Measurements from ENCODE around the gene SPEF2. TPM values are rescaled to one million over a fixed set of nuclear protein-coding genes. Genes with fewer than 3 reads are reported as not detected.
"Not testable (repeated sequence)": the region's sequence is repeated elsewhere in the genome, so short reads cannot be mapped to it uniquely, and the experiment has no call there.

Gene SPEF2
- total and polyA plus RNA-seq, 2 experiments from 2014 or later: 5.1 TPM

GRCh38 chr5:35842856-35843255 is 225.2 kb downstream of the SPEF2 start:
- Histone ChIP-seq H3K27ac (no peak overlapping the region), H3K4me3 (no peak overlapping the region), H3K4me1 (ENCODE audit: insufficient read depth) (no peaks in the 10 kb centered on the region), H3K9me2 (replicated peaks; ENCODE audit: insufficient read depth) (no peaks in the 10 kb centered on the region), H3K36me3 (replicated peaks; ENCODE audit: insufficient read depth, low read depth) (no peaks in the 10 kb centered on the region), H3K27me3 (no peaks in the 10 kb centered on the region), H4K20me1 (ENCODE audit: insufficient read depth, poor library complexity, severe bottlenecking) (no peaks in the 10 kb centered on the region), H3K9me3 (ENCODE audit: low read depth) (peaks cover 5% of the 10 kb centered on the region), H3K4me2 (no peak overlapping the region), H3K79me2 (no peaks in the 10 kb centered on the region), H2AFZ (no peak overlapping the region)
- no peak for TF ChIP-seq EZH2phosphoT487 (IDR thresholded peaks at IDR 0.05; ENCODE audit: low read depth, severe bottlenecking, unreplicated experiment)
- TF ChIP-seq EZH2 (IDR thresholded peaks at IDR 0.05; ENCODE audit: borderline replicate concordance): no peak
- no peak for TF ChIP-seq CTCF (IDR thresholded peaks at IDR 0.05; ENCODE audit: poor library complexity)
- no peak for DNase-seq (ENCODE audit: low spot score)

DNA sequence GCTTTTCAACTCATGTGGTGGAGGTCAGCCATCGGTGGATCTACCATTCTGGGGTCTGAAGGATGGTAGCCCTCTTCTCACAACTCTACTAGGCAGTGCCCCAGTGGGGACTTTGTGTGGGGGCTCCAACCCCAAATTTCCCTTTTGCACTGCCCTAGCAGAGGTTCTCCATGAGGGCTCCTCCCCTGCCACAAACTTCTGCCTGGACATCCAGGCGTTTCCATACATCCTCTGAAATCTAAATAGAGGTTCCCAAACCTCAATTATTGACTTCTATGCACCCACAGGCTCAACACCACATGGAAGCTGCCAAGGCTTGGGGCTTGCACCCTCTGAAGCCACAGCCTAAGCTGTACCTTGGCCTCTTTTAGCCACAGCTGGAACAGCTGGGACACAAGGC is 227.8 kb downstream of the SPEF2 start:
- DNase-seq (ENCODE audit: low spot score); H2AFZ ChIP-seq; H3K4me1 ChIP-seq (ENCODE audit: insufficient read depth); H3K4me2 ChIP-seq; H3K79me2 ChIP-seq; H3K9me2 ChIP-seq (replicated peaks; ENCODE audit: insufficient read depth); H3K27me3 ChIP-seq; H3K4me3 ChIP-seq; H3K36me3 ChIP-seq (replicated peaks; ENCODE audit: insufficient read depth, low read depth); H3K9me3 ChIP-seq (ENCODE audit: low read depth); H4K20me1 ChIP-seq (ENCODE audit: insufficient read depth, poor library complexity, severe bottlenecking); H3K27ac ChIP-seq: not testable (repeated sequence)
- WGBS (ENCODE audit: low lambda C conversion rate, missing lambda C conversion rate): 70% methylated on average over 2 of the region's 2 CpGs

DNA sequence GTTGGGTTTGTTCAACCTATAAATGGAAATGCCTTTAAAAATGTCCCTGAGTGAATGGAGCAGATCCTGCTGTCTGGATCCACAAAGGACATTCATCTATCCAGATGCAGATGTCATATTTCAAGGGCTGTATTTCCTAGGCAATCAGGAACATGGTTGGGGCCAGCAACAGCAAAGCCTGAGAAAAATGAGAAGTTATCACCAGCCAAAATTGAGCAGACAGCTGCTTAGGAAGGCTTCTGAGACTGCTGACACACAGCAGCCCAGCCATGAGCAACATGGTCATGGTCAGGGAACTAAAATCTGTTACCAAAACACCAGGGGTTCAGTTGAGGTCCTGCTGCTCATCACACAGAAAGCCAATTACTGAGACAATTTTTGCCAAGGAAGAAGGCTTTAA is 229.8 kb downstream of the SPEF2 start:
- Histone ChIP-seq H3K4me3 (no peak overlapping the region), H3K4me1 (ENCODE audit: insufficient read depth) (no peaks in the 10 kb centered on the region), H3K27ac (no peak overlapping the region), H3K79me2 (no peaks in the 10 kb centered on the region), H4K20me1 (ENCODE audit: insufficient read depth, poor library complexity, severe bottlenecking) (no peaks in the 10 kb centered on the region), H2AFZ (no peak overlapping the region), H3K9me2 (replicated peaks; ENCODE audit: insufficient read depth) (no peaks in the 10 kb centered on the region), H3K4me2 (no peak overlapping the region), H3K9me3 (ENCODE audit: low read depth) (peaks cover 4% of the 10 kb centered on the region), H3K36me3 (replicated peaks; ENCODE audit: insufficient read depth, low read depth) (no peaks in the 10 kb centered on the region), H3K27me3 (no peaks in the 10 kb centered on the region)
- TF ChIP-seq EZH2 (IDR thresholded peaks at IDR 0.05; ENCODE audit: borderline replicate concordance) (no peak), EZH2phosphoT487 (IDR thresholded peaks at IDR 0.05; ENCODE audit: low read depth, severe bottlenecking, unreplicated experiment) (no peak), CTCF (IDR thresholded peaks at IDR 0.05; ENCODE audit: poor library complexity) (no peak)
- no peak for DNase-seq (ENCODE audit: low spot score)

DNA sequence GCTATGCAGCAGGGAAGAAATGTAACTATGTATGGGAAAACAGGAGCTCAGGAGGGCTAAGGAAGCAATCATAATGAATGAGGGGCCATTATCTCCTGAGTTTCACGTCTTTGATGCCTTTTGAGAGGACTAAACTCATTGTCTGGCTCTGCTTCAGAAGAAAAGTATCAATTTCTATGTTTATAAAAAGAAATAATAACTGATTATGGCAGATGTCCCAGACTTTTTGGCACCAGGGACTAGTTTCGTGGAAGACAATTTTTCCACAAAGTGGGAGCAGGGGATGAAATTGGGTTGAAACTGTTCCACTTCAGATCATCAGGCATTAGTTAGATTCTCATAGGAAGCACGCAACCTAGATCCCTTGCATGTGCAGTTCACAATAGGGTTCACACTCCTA is 230.3 kb downstream of the SPEF2 start:
- H3K4me1 ChIP-seq (ENCODE audit: insufficient read depth): no peaks in the 10 kb centered on the region
- 80% methylated on average over 3 of the region's 3 CpGs for WGBS (ENCODE audit: low lambda C conversion rate, missing lambda C conversion rate)
- no peak overlapping the region for H3K4me2 ChIP-seq
- H3K36me3 ChIP-seq (replicated peaks; ENCODE audit: insufficient read depth, low read depth): no peaks in the 10 kb centered on the region
- TF ChIP-seq CTCF (IDR thresholded peaks at IDR 0.05; ENCODE audit: poor library complexity): no peak
- no peak for TF ChIP-seq EZH2phosphoT487 (IDR thresholded peaks at IDR 0.05; ENCODE audit: low read depth, severe bottlenecking, unreplicated experiment)
- TF ChIP-seq EZH2 (IDR thresholded peaks at IDR 0.05; ENCODE audit: borderline replicate concordance): no peak
- no peaks in the 10 kb centered on the region for H4K20me1 ChIP-seq (ENCODE audit: insufficient read depth, poor library complexity, severe bottlenecking)
- no peak overlapping the region for H2AFZ ChIP-seq
- no peaks in the 10 kb centered on the region for H3K27me3 ChIP-seq
- H3K4me3 ChIP-seq: no peak overlapping the region
- no peak overlapping the region for H3K27ac ChIP-seq
- no peaks in the 10 kb centered on the region for H3K9me2 ChIP-seq (replicated peaks; ENCODE audit: insufficient read depth)
- no peaks in the 10 kb centered on the region for H3K79me2 ChIP-seq
- no peaks in the 10 kb centered on the region for H3K9me3 ChIP-seq (ENCODE audit: low read depth)
- DNase-seq (ENCODE audit: low spot score): no peak
